Fibroblast of lung (primary cell): ENCODE data around the gene OR4D9. TPM values are rescaled to one million over a fixed set of nuclear protein-coding genes. Genes with fewer than 3 reads are reported as not detected.
A peak's percentile ranks its signal among the peaks of the same experiment; 100 is the strongest.

Experiments
- DNase-seq, 2 donors: peaks; one replicate each; pipeline versions ENCODE4 v3.0.0 to v3.0.0-alpha.2; 2010; ENCODE audit warnings: low read depth in 2 of 2
- H2AFZ ChIP-seq: 2 replicates; pipeline ENCODE4 v1.5.1; 2012; ENCODE audit warnings: low read length, control low read depth, inconsistent platforms
- H3K27ac ChIP-seq: 2 replicates; pipeline ENCODE4 v1.5.1; 2011; ENCODE audit warnings: low read length, control low read depth; ENCODE audit not compliant: insufficient read depth
- H3K27me3 ChIP-seq: 2 replicates; pipeline ENCODE4 v1.5.1; 2011; ENCODE audit warnings: mild to moderate bottlenecking, low read length; ENCODE audit not compliant: control insufficient read depth, insufficient read depth
- H3K36me3 ChIP-seq: 2 replicates; pipeline ENCODE4 v1.5.1; 2011; ENCODE audit warnings: low read length; ENCODE audit not compliant: control insufficient read depth, insufficient read depth
- H3K4me1 ChIP-seq: 2 replicates; pipeline ENCODE4 v1.5.1; 2011; ENCODE audit warnings: low read length; ENCODE audit not compliant: control insufficient read depth, insufficient read depth; ENCODE audit errors: extremely low read depth
- H3K4me2 ChIP-seq: 2 replicates; pipeline ENCODE4 v1.5.1; 2011; ENCODE audit warnings: low read length, control low read depth; ENCODE audit not compliant: insufficient read depth; ENCODE audit errors: extremely low read depth
- H3K4me3 ChIP-seq, 4 experiments: fragments of 200-600 bp in 1 of 4; sonication (generic) in 1 of 4; replicated peaks in 1 of 4; 2 replicates each; pipeline ENCODE4 v1.5.1; 2011 to 2016; ENCODE audit warnings: low read length in 4 of 4, low read depth in 3 of 4, mild to moderate bottlenecking in 3 of 4, control low read depth in 2 of 4, inconsistent platforms in 1 of 4, mixed read lengths in 1 of 4; ENCODE audit not compliant: insufficient read depth in 1 of 4; ENCODE audit errors: control extremely low read depth in 1 of 4
- H3K79me2 ChIP-seq: 2 replicates; pipeline ENCODE4 v1.5.1; 2012; ENCODE audit warnings: mild to moderate bottlenecking, low read length, inconsistent platforms; ENCODE audit not compliant: control insufficient read depth, insufficient read depth
- H3K9ac ChIP-seq: 2 replicates; pipeline ENCODE4 v1.5.1; 2011; ENCODE audit warnings: mild to moderate bottlenecking, low read length, control low read depth; ENCODE audit not compliant: insufficient read depth
- H3K9me3 ChIP-seq: 2 replicates; pipeline ENCODE4 v1.5.1; 2012; ENCODE audit warnings: low read depth, low read length; ENCODE audit not compliant: control insufficient read depth, insufficient read depth
- H4K20me1 ChIP-seq: 2 replicates; pipeline ENCODE4 v1.5.1; 2011; ENCODE audit warnings: low read length; ENCODE audit not compliant: control insufficient read depth, insufficient read depth; ENCODE audit errors: extremely low read depth
- EZH2 ChIP-seq: IDR thresholded peaks from 2 replicates; pipeline ENCODE4 v1.5.1; 2012; ENCODE audit warnings: low read length, control low read depth, mild to moderate bottlenecking; ENCODE audit errors: missing control alignments
- polyA plus RNA-seq, 2 donors: library from polyadenylated mRNA; depleted of rRNA in 1 of 2; stranded (reverse) in 1 of 2; unstranded in 1 of 2; fragments of >200 nt; gene quantifications; 2 replicates each; pipeline ENCODE4 v1.2.1, GENCODE V29; 2011 to 2012; ENCODE audit warnings: missing spikeins in 1 of 2
- total RNA-seq: library from RNA; depleted of rRNA; stranded (reverse); fragments of >200 nt; gene quantifications from 2 replicates; pipeline ENCODE4 v1.2.1, GENCODE V29; 2014
- TF ChIP-seq, protein P1 (sequence below), 2 donors: IDR thresholded peaks in 1 of 2; conservative IDR thresholded peaks in 1 of 2; 1 replicate in 1 of 2; 2 replicates in 1 of 2; pipeline ENCODE4 v1.5.1; 2011 to 2012; ENCODE audit warnings: low read length in 2 of 2, control low read depth in 1 of 2, inconsistent platforms in 1 of 2, low read depth in 1 of 2, mild to moderate bottlenecking in 1 of 2

Gene OR4D9
- total and polyA plus RNA-seq, 2 donors (not counting 1 experiment from before 2014, with no cell fraction given) = not detected

DNA sequence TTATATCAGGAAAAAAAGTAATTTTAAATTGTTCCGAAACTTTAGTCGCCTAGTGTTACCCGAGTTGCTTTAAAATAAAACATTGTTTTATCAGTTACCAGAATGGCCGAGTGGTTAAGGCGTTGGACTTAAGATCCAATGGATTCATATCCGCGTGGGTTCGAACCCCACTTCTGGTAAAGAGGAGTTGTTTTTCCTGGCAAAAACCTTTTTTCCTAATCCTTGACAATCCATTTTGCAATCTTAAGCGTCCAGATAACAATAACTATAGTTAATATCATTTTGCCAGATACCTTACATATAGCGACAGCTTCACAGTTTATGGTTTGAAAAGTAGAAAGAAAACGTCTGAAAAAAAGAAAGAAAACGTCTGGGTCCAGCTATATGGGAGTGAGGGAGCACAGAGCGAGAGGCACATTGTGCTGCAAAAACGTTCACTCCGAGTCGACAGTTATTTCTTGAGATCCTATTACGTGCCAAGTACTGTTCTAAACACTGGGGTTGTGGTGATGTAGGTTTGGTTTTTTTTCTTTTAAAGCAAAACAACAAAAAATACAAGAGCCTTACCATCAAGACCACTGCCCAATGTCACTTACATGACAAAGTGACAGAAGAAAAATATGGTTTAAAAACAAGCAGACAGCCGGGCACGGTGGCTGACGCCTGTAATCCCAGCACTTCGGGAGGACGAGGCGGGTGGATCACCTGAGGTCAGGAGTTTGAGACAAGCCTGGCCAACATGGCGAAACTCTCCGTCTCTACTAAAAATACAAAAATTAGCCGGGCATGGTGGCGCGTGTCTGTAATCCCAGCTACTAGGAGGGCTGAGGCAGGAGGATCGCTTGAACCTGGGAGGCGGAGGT is 40.6 kb downstream of the OR4D9 start:
- DNase-seq = peak; percentile 80 to 94
- H3K9me3 ChIP-seq = no peaks in the 10 kb centered on the region

DNA sequence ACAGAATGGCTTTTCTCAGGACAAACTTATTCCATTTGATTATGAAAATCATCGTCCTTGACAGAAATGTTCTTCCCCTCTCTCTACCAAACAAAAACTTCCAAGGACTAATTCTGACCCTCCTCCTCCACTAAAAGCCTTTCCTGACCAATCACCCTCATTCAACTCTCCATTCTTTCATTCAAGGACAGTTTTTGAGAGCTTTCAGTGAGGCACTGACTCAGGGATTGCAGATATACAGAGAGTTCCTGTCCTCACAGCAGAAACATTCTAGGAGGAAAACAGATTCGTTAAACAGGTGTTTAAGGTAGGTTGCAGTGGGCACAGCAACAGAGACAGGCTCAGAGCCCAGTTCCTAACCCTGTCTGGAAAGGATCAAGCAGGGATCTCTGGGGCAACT is 41.5 kb downstream of the OR4D9 start:
- Histone ChIP-seq H3K36me3 (no peaks in the 10 kb centered on the region), H3K4me3 (peak overlapping the region in 1 of 4 experiments; percentile 95), H3K27me3 (no peaks in the 10 kb centered on the region), H3K9me3 (no peaks in the 10 kb centered on the region), H2AFZ (no peak overlapping the region), H3K4me1 (peaks cover 6% of the 10 kb centered on the region), H3K27ac (no peak overlapping the region), H4K20me1 (no peaks in the 10 kb centered on the region), H3K9ac (no peak overlapping the region), H3K79me2 (no peaks in the 10 kb centered on the region), H3K4me2 (no peak overlapping the region)
- TF ChIP-seq, protein P1, sequence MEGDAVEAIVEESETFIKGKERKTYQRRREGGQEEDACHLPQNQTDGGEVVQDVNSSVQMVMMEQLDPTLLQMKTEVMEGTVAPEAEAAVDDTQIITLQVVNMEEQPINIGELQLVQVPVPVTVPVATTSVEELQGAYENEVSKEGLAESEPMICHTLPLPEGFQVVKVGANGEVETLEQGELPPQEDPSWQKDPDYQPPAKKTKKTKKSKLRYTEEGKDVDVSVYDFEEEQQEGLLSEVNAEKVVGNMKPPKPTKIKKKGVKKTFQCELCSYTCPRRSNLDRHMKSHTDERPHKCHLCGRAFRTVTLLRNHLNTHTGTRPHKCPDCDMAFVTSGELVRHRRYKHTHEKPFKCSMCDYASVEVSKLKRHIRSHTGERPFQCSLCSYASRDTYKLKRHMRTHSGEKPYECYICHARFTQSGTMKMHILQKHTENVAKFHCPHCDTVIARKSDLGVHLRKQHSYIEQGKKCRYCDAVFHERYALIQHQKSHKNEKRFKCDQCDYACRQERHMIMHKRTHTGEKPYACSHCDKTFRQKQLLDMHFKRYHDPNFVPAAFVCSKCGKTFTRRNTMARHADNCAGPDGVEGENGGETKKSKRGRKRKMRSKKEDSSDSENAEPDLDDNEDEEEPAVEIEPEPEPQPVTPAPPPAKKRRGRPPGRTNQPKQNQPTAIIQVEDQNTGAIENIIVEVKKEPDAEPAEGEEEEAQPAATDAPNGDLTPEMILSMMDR (conservative IDR thresholded peaks at IDR 0.05 in 1 of 2, IDR thresholded peaks at IDR 0.05 in 1 of 2; ENCODE audit: low read depth in 1 of 2, low read length in 2 of 2) = no peak
- TF ChIP-seq EZH2 = no peak
- DNase-seq = no peak

More for the DNA sequence above, 40.6 kb downstream of the OR4D9 start:
- H3K79me2 ChIP-seq = no peaks in the 10 kb centered on the region
- no peaks in the 10 kb centered on the region for H4K20me1 ChIP-seq
- TF ChIP-seq, protein P1 (conservative IDR thresholded peaks at IDR 0.05 in 1 of 2, IDR thresholded peaks at IDR 0.05 in 1 of 2; ENCODE audit: low read depth in 1 of 2, low read length in 2 of 2) = no peak
- TF ChIP-seq EZH2 = no peak
- H2AFZ ChIP-seq = peak overlapping the region; percentile 67
- H3K36me3 ChIP-seq = no peaks in the 10 kb centered on the region
- H3K4me1 ChIP-seq = peaks cover 6% of the 10 kb centered on the region
- H3K27me3 ChIP-seq = no peaks in the 10 kb centered on the region
- peak overlapping the region; percentile 55 to 95 (median 75) for H3K4me3 ChIP-seq
- peak overlapping the region; percentile 73 for H3K4me2 ChIP-seq
- H3K27ac ChIP-seq = peak overlapping the region; percentile 74
- H3K9ac ChIP-seq = peak overlapping the region; percentile 25

DNA sequence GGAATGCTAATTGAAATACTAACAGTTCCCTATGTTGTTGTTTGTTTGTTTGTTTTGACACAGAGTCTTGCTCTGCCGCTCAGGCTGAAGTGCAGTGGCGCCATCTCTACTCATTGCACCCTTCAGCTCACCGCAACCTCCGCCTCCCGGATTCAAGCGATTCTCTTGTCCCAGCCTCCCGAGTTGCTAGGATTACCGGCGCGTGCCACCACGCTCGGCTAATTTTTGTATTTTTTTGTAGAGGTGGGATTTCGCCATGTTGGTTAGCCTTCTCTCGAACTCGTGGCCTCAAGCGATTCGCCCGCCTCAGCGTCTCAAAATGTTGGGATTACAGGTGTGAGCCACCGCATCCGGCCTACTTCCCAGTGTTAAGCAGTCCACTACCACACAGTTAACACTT is 42.0 kb downstream of the OR4D9 start:
- Histone ChIP-seq H3K27me3 (no peaks in the 10 kb centered on the region), H3K79me2 (no peaks in the 10 kb centered on the region), H3K27ac (no peak overlapping the region), H2AFZ (no peak overlapping the region), H4K20me1 (no peaks in the 10 kb centered on the region), H3K36me3 (no peaks in the 10 kb centered on the region), H3K9me3 (no peaks in the 10 kb centered on the region), H3K4me2 (no peak overlapping the region), H3K4me1 (peaks cover 6% of the 10 kb centered on the region), H3K4me3 (no peak overlapping the region), H3K9ac (no peak overlapping the region)
- DNase-seq = no peak
- TF ChIP-seq, protein P1 (conservative IDR thresholded peaks at IDR 0.05 in 1 of 2, IDR thresholded peaks at IDR 0.05 in 1 of 2; ENCODE audit: low read depth in 1 of 2, low read length in 2 of 2) = no peak
- TF ChIP-seq EZH2 = no peak
